Neuronal stem cell (in vitro differentiated cells): ENCODE results near the gene CPNE9. TPM values are rescaled to one million over a fixed set of nuclear protein-coding genes. Genes with fewer than 3 reads are reported as not detected.
A peak's percentile ranks its signal among the peaks of the same experiment; 100 is the strongest.

Experiments used
- DNase-seq: peaks from one replicate; pipeline ENCODE4 v3.0.0-alpha.2; 2013; ENCODE audit warnings: low spot score
- H2AFZ ChIP-seq: one replicate; pipeline ENCODE4 v1.6.1; 2013; ENCODE audit warnings: mild to moderate bottlenecking, low read length, inconsistent platforms
- H2AK5ac ChIP-seq: 2 replicates; pipeline ENCODE4 v1.6.1; 2013; ENCODE audit warnings: low read depth, mild to moderate bottlenecking, inconsistent platforms, low read length, moderate library complexity, mixed read lengths
- H2BK120ac ChIP-seq: 2 replicates; pipeline ENCODE4 v1.6.1; 2013; ENCODE audit warnings: low read depth, mild to moderate bottlenecking, inconsistent platforms, low read length, moderate library complexity, mixed read lengths
- H2BK12ac ChIP-seq: one replicate; pipeline ENCODE4 v1.6.1; 2013; ENCODE audit warnings: low read length, inconsistent platforms
- H2BK15ac ChIP-seq: 2 replicates; pipeline ENCODE4 v1.6.1; 2013; ENCODE audit warnings: mild to moderate bottlenecking, low read length, inconsistent platforms, mixed read lengths
- H2BK5ac ChIP-seq: one replicate; pipeline ENCODE4 v1.6.1; 2013; ENCODE audit warnings: inconsistent platforms, mild to moderate bottlenecking, low read length, moderate library complexity
- H3K14ac ChIP-seq: one replicate; pipeline ENCODE4 v1.6.1; 2013; ENCODE audit warnings: low read length, inconsistent platforms
- H3K18ac ChIP-seq: 2 replicates; pipeline ENCODE4 v1.6.1; 2013; ENCODE audit warnings: low read length, inconsistent platforms
- H3K23ac ChIP-seq: 2 replicates; pipeline ENCODE4 v1.6.1; 2013; ENCODE audit warnings: low read depth, mild to moderate bottlenecking, mixed read lengths, low read length, inconsistent platforms; ENCODE audit not compliant: poor library complexity
- H3K27ac ChIP-seq: replicated peaks from 3 replicates; pipeline ENCODE4 v1.5.1; 2013; ENCODE audit warnings: low read length, inconsistent platforms
- H3K27me3 ChIP-seq, 3 experiments: 2 replicates each; pipeline ENCODE4 v1.6.1; 2013; ENCODE audit warnings: low read length in 3 of 3, mild to moderate bottlenecking in 2 of 3, inconsistent platforms in 1 of 3, low read depth in 1 of 3, mixed read lengths in 1 of 3, moderate library complexity in 1 of 3; ENCODE audit not compliant: control insufficient read depth in 3 of 3, insufficient read depth in 3 of 3
- H3K36me3 ChIP-seq, 2 donors: replicated peaks in 1 of 2; 2 replicates each; pipeline ENCODE4 v1.6.1; 2013; ENCODE audit warnings: low read length in 2 of 2; ENCODE audit not compliant: control insufficient read depth in 2 of 2, insufficient read depth in 2 of 2
- H3K4ac ChIP-seq: 2 replicates; pipeline ENCODE4 v1.6.1; 2013; ENCODE audit warnings: inconsistent platforms, mild to moderate bottlenecking, low read length, moderate library complexity
- H3K4me1 ChIP-seq, 2 donors: 1 replicate in 1 of 2; 2 replicates in 1 of 2; pipeline ENCODE4 v1.6.1; 2013; ENCODE audit warnings: low read length in 2 of 2, low read depth in 1 of 2; ENCODE audit not compliant: control insufficient read depth in 2 of 2, insufficient read depth in 1 of 2
- H3K4me2 ChIP-seq: one replicate; pipeline ENCODE4 v1.6.1; 2013; ENCODE audit warnings: mild to moderate bottlenecking, low read length, inconsistent platforms; ENCODE audit not compliant: insufficient read depth, poor library complexity, severe bottlenecking
- H3K4me3 ChIP-seq, 2 donors: 2 replicates each; pipeline ENCODE4 v1.5.1; 2013; ENCODE audit warnings: low read length in 2 of 2, mild to moderate bottlenecking in 2 of 2, inconsistent platforms in 1 of 2, moderate library complexity in 1 of 2
- H3K79me1 ChIP-seq: one replicate; pipeline ENCODE4 v1.6.1; 2013; ENCODE audit warnings: low read depth, mild to moderate bottlenecking, inconsistent platforms, low read length, moderate library complexity
- H3K9ac ChIP-seq: one replicate; pipeline ENCODE4 v1.6.1; 2013; ENCODE audit warnings: mild to moderate bottlenecking, low read depth, low read length, inconsistent platforms; ENCODE audit not compliant: poor library complexity
- H3K9me3 ChIP-seq, 2 donors: replicated peaks in 1 of 2; 2 replicates each; pipeline versions ENCODE3 to v1.6.1; 2013; ENCODE audit warnings: low read length in 2 of 2, mild to moderate bottlenecking in 2 of 2, inconsistent platforms in 1 of 2, low read depth in 1 of 2, mixed read lengths in 1 of 2, moderate library complexity in 1 of 2; ENCODE audit not compliant: control insufficient read depth in 2 of 2, insufficient read depth in 1 of 2
- H4K8ac ChIP-seq: one replicate; pipeline ENCODE4 v1.6.1; 2013; ENCODE audit warnings: low read depth, mild to moderate bottlenecking, inconsistent platforms, low read length, moderate library complexity
- H4K91ac ChIP-seq: one replicate; pipeline ENCODE4 v1.6.1; 2013; ENCODE audit warnings: low read length, low read depth, mild to moderate bottlenecking, inconsistent platforms; ENCODE audit not compliant: poor library complexity
- WGBS, 2 donors: extraction: QIAGEN DNeasy Blood & Tissue Kit; methylation state at CpG; one replicate each; pipeline ENCODE4 v1.1.7; 2013; ENCODE audit warnings: missing lambda C conversion rate in 2 of 2, mixed read lengths in 1 of 2; ENCODE audit not compliant: insufficient read length in 2 of 2, insufficient replicate concordance in 1 of 2; ENCODE audit errors: extremely low coverage in 2 of 2; 5-methylcytosine and 5-hydroxymethylcytosine counted together
- polyA plus RNA-seq, 2 experiments: library from polyadenylated mRNA; stranded (reverse); fragments of 200-250 nt; gene quantifications; one replicate each; pipeline ENCODE4 v1.2.3, GENCODE V29; 2013

The CPNE9 gene
- polyA plus RNA-seq (2013, experiment 1 of 2): 0.21 TPM
- 0.12 TPM for polyA plus RNA-seq (2013, experiment 2 of 2)

DNA sequence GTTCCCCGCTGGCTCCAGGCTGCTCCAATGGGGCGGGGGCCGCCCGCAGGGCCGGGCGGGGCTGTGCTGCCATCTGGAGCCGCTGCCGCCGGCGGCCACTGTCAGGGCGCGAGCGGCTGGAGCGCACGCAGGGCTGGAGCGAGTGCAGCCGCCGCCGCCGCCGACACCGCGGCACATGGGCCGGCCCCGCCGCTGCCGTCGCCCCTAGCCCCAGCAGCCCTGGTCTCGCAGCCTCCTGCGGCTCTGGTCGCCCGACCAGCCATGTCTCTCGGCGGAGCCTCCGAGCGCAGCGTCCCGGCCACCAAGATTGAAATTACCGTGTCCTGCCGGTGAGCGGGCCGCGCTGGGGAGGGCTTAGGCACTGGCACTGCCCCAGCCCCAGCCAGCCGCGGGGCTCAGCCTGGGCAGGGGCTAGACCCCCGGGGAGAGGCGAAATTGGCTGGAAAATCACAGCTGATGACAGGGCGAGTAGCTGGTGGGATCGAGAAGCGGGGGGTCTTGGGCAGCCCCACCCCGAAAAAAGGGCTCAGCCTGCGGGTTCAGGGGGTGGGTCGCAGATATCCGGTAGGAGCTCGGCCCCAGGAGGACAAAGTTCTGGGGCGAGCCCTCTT is at the start of gene CPNE9:
Gene CPNE9, plus strand, starts transcription at position 98 of the 611 bp plus-strand sequence. Its CDS starts 164 bp downstream, at position 262.
- Histone ChIP-seq H3K18ac (no peak within 1 kb of the TSS), H2BK15ac (no peak within 1 kb of the TSS), H4K91ac (no peak within 1 kb of the TSS), H2BK5ac (no peak within 1 kb of the TSS), H3K4me2 (peak within 1 kb of the TSS; percentile 91), H3K9ac (peak within 1 kb of the TSS; percentile 33), H3K4ac (no peak within 1 kb of the TSS), H3K4me1 (peaks cover 5 to 6% of the 10 kb centered on the region in 2 donors), H3K14ac (no peak within 1 kb of the TSS), H3K27ac (no peak within 1 kb of the TSS), H2BK120ac (no peak within 1 kb of the TSS), H4K8ac (no peak within 1 kb of the TSS), H3K23ac (peak within 1 kb of the TSS; percentile 66), H3K79me1 (no peaks in the 10 kb centered on the region), H3K36me3 (peaks cover 4 to 18% of the 10 kb centered on the region in 2 donors), H2AFZ (peak within 1 kb of the TSS; percentile 86), H2AK5ac (no peak within 1 kb of the TSS), H3K4me3 (peak within 1 kb of the TSS; percentile 37 to 73), H3K27me3 (peaks cover 0 to 20% (median 17%) of the 10 kb centered on the region in 3 experiments), H2BK12ac (no peak within 1 kb of the TSS), H3K9me3 (no peaks in the 10 kb centered on the region)
- WGBS, 2 donors: no CpG with 5 or more reads among the region's 56 CpGs
- DNase-seq: no peak

DNA sequence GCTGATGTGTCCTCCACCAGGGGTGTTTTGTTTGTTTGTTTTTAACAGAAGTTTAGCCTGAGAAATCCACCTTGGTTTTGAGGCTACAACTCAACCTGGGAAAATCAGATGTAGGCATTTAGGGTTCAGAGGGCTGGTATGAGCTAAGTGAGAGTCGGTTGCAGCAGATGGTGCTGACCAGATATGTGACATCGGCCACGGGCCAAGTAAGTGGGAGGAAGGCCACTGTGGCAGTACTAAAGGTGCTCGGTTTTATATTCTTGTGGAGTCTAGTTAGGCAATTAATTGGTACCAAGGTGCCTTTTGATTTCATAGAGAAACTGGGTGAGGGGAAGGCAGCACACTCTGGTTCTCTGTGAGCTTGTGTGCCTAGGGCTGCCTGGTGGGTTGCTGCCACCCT is 43.8 kb upstream of the CPNE9 start:
- H3K27me3 ChIP-seq: no peaks in the 10 kb centered on the region
- H3K4ac ChIP-seq: no peak overlapping the region
- H2BK15ac ChIP-seq: no peak overlapping the region
- no peaks in the 10 kb centered on the region for H3K4me1 ChIP-seq
- no peak overlapping the region for H3K18ac ChIP-seq
- no peak overlapping the region for H2AK5ac ChIP-seq
- no peak overlapping the region for H2BK120ac ChIP-seq
- no peak overlapping the region for H3K4me3 ChIP-seq
- H2BK5ac ChIP-seq: no peak overlapping the region
- no peak overlapping the region for H3K14ac ChIP-seq
- H4K8ac ChIP-seq: no peak overlapping the region
- H3K4me2 ChIP-seq: no peak overlapping the region
- no peak overlapping the region for H2AFZ ChIP-seq
- no CpG with 5 or more reads among the region's 4 CpGs for WGBS, 2 donors
- no peaks in the 10 kb centered on the region for H3K79me1 ChIP-seq
- DNase-seq: no peak
- H3K9ac ChIP-seq: no peak overlapping the region
- no peak overlapping the region for H4K91ac ChIP-seq
- H3K27ac ChIP-seq: no peak overlapping the region
- no peak overlapping the region for H3K23ac ChIP-seq
- no peak overlapping the region for H2BK12ac ChIP-seq
- peaks cover 2 to 6% of the 10 kb centered on the region in 2 donors for H3K9me3 ChIP-seq
- H3K36me3 ChIP-seq: peaks cover 18 to 81% of the 10 kb centered on the region in 2 donors

GRCh38 chr3:9660972-9661371 is 42.7 kb upstream of the CPNE9 start:
- Histone ChIP-seq H3K27ac (no peak overlapping the region), H3K79me1 (no peaks in the 10 kb centered on the region), H2AK5ac (no peak overlapping the region), H3K36me3 (peaks cover 17 to 81% of the 10 kb centered on the region in 2 donors), H2BK5ac (no peak overlapping the region), H3K4me2 (no peak overlapping the region), H3K18ac (no peak overlapping the region), H2BK15ac (no peak overlapping the region), H4K8ac (no peak overlapping the region), H2BK12ac (no peak overlapping the region), H3K27me3 (no peaks in the 10 kb centered on the region), H3K4me3 (no peak overlapping the region), H3K23ac (no peak overlapping the region), H2AFZ (no peak overlapping the region), H3K9me3 (peaks cover 2 to 6% of the 10 kb centered on the region in 2 donors), H3K4ac (no peak overlapping the region), H2BK120ac (no peak overlapping the region), H4K91ac (no peak overlapping the region), H3K4me1 (no peaks in the 10 kb centered on the region), H3K14ac (no peak overlapping the region), H3K9ac (no peak overlapping the region)
- no CpG with 5 or more reads among the region's 6 CpGs for WGBS, 2 donors
- no peak for DNase-seq

- Histone ChIP-seq H2BK12ac (no peak overlapping the region), H3K4me3 (no peak overlapping the region), H2AK5ac (no peak overlapping the region), H3K23ac (no peak overlapping the region), H3K4me2 (no peak overlapping the region), H2AFZ (no peak overlapping the region), H3K14ac (no peak overlapping the region), H2BK15ac (no peak overlapping the region), H2BK120ac (no peak overlapping the region), H3K9me3 (peaks cover 2 to 6% of the 10 kb centered on the region in 2 donors), H3K27ac (no peak overlapping the region), H4K8ac (no peak overlapping the region), H3K79me1 (peaks cover 2% of the 10 kb centered on the region), H3K36me3 (peaks cover 24 to 84% of the 10 kb centered on the region in 2 donors), H3K9ac (no peak overlapping the region), H3K4me1 (no peaks in the 10 kb centered on the region), H2BK5ac (no peak overlapping the region), H3K18ac (no peak overlapping the region), H3K27me3 (no peaks in the 10 kb centered on the region), H4K91ac (no peak overlapping the region), H3K4ac (no peak overlapping the region)
- no CpG with 5 or more reads among the region's 5 CpGs for WGBS, 2 donors
- DNase-seq: no peak
Observed at GRCh38 chr3:9664119-9664751, 39.4 kb upstream of the CPNE9 start.
